GM18870 (cell line): ENCODE data around the gene CNGA1.

Experiments
- ATAC-seq: cut with Tn5 transposase; IDR thresholded peaks from one replicate; pipeline ENCODE4 v1.9.1; 2021; ENCODE audit warnings: moderate library complexity; ENCODE audit not compliant: unreplicated experiment

Gene CNGA1

DNA sequence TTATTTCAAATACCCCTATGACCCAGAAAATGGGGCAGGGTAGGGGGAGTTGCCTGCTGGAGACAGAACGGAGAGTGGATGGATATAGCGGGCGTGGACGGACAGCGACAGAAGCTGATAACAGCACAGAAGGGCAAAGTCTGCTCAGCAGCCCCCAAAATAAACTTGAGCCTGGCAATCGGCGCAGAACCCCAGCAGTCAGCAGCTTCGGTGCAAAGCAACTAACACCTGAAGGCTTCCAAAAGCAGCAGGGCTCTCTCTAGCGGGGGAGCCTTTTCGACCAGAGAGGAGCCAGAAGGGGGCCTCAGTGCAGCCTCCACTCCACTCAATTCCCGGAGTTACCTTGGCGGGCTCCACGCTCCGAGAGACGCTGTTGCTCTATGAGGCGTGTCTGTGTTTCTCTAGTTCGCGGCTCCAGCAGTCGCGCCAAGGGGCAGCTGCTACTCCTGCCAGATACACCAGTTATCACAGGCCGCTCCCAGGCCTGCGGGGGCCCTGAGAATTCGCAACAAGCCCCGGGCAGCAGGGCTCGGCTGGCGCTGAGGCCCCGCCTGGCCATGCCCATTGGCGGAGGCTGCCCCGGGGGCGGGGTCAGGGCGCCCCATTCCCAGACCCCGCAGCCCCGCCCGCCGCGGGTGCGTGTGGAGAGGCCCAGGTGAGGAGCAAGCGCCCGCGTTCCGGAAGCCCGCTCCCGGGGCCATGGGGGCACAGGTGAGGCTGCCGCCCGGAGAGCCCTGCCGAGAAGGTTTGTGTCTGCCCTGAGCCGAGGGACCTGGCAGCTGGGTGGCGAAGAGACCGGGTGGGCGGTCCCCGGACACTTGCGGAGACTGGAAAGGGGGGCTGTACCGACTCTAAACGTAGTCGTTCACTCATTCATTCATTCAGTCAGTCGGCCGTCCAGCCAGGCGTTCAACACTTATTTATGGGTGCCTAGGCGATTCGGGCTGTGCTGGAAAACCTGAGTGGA, at the start of gene CNGA1, which contains the start of gene NIPAL1:
Gene CNGA1 (minus strand): TSS at position 541 of the 967 bp plus-strand sequence. CDS start 63,992 bp downstream, outside the sequence.
Gene NIPAL1 (plus strand): TSS at position 632 of the 967 bp plus-strand sequence. CDS start 68 bp downstream, at position 700.
- ATAC-seq: peak; percentile 66

DNA sequence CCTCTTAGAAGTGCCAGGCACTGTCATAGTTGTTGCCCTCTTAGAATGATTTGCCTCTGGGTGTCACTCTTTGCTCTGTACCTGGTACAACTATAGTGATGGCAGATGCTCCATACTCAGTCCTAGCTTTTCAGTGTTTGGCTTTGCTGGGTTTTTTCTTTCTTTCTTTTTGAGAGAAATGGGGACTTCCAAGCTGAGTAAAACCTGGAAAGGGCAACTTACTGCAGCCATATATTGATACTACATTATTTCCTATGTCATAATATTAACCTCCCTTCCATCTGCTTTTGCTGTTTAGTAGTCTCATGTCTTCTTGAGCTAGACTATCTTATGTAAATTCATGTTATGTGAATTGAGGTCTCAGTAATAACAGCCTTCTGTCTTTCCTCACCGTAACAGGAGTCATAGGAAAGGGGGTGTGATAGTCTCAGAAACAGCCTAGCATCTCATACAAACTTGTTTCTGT, 49.1 kb upstream of the CNGA1 start:
- ATAC-seq: peak; percentile 89

DNA sequence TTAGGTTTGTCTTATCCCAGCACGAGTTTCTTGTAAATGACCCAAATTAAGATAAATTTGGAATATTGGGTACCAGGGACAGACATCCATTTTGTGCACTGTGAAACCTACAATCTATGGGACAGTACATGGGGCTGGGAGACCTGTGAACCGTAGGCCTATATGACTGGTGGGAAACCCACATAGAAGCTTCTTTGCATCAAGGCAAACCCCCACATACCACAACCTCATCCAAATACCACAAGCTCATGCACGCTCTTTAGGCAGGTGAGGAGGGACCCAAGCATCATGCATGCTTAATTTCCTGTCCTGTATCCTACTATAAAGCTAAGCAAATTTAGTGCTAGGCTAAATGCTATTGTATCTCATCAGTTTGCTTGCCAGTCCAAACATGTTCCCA, 47.9 kb upstream of the CNGA1 start:
- peak; percentile 30 for ATAC-seq

DNA sequence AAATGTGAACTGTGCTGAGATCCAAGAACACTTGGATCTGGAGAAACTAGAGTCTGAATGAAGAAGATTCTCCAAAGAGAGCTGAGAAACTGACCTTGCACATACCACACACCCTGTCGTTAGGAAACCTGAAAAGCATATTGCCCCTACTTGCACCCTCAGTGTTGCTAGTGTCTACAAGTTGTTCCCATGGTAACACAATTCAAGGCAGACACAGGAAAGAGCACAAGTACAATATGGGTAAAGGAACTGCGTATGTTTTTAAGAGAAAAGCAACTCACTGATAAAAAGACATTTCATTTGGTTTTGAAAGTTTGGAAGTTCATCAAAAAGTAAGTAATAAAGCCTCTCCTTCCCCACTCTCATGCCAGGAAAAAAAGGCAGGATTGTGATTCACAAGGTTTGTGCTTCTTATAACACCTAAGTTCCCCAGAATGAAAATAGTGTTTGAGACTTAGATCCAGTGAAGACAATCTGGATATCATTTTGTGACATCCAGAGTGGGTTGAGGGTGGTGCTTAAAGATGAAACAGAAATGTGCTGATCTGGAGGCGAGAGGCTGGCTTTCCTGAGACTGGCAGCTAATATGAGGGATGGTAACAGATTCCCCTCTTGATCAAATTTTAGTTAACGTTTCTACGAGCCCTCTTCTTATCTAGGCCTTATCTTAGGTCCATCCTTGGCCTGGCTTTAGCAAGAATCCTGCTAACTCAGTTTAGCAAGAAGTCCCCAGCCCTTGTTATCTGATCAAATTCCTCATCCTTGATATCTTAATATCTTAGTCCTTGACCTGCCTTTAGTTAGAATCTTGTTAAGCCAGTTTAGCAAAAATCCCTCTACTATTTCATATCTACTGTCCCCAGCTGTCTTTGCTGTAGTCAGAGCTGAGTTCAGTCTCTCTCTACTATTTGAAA, 42.4 kb upstream of the CNGA1 start:
- no peak for ATAC-seq

DNA sequence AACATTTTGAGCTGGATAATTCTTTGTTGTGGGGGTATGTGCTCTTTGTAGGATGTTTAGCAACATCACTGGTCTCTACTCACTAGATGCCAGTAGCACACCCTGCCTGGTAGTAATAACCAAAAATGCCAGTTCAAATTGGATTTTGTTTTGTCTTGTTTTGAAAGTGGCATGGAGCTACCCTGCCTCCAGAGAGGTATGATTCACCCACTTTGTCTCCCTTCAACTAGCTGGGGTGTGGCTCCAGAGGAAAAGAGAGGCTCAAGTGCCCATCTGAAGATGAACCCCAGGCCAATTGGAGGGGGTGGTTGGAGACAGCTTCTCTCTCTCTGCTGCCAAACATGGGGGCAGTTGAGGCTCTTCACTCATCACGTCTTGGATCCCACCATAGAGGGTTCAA, 34.6 kb upstream of the CNGA1 start:
- no peak for ATAC-seq

DNA sequence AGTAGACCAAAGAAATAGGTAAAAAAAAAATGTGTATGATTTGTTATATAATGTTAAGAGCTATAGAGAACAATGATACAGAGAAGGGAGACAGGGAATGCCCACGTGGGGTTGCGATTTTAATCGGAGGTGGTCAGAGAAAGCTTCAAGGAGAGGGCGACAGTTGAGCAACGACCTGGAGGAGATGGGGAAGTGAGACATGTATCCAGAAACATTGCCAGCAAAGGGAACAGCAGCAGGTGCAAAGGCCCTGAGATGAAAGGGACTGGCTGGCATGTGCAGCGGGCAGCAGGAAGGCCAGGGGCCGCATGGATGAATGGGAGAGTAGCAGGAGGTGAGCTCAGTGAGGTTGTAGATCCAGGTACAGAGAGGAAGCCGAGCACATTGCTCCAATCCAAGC, 33.0 kb upstream of the CNGA1 start:
- ATAC-seq: no peak

DNA sequence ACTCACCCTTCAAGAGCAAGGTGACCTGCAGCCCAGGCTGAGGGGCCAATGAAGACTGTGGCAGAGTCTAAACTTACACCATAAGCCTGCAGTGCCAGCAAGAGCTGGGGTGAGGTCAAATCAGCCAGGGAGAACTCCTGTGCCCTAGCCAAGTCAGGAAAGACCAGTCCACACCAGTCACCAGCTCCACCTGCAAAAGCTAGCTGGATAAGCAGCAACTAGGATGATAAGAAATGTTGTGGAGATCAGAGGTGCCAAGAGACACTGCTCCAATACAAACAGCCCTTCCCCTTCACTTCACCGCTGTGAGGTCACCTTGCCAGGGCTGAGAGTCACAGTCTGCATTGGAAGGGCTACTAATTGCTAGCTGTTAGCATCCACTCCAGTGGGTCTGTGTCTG, 31.4 kb upstream of the CNGA1 start:
- ATAC-seq: no peak

DNA sequence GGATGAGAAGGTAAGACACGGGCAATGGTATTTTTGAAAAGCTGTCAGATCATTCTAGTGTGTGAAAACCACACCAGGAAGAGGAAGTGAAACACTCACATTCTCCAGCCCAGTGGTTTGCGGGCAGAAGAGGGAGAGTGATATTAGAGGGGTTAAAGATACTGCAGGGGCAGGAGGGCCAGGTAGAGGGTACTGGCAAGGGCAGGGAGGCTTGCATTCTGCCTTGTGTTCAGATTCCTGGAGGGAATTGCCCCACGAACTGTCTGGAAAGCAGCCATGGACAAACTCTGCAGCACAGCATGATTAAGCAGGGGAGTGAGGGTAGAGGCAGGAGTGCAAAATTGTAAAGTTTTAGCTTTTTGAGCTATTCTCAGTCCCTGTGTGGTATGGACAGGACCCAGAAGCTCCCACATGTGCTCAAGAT, 31.0 kb upstream of the CNGA1 start:
- ATAC-seq: peak; percentile 98

DNA sequence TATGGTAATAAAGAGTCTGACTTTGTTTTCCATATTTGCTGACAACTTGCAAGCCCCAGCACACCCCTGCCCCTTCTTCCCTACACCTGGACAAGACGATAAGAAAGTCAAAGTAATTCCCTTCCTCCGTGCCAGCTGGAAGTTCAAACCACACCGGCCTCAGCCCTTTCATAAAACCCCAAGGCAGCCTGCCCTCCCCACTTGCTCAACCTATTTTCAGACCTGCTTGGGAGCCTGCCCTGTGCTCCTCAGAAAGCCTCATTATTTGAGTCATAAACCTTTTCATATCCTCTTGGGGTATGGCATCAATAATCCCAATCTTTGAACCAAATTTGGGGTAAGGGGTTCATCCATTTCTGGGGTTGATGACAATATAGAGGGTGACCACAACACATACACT, 29.6 kb upstream of the CNGA1 start:
- no peak for ATAC-seq

DNA sequence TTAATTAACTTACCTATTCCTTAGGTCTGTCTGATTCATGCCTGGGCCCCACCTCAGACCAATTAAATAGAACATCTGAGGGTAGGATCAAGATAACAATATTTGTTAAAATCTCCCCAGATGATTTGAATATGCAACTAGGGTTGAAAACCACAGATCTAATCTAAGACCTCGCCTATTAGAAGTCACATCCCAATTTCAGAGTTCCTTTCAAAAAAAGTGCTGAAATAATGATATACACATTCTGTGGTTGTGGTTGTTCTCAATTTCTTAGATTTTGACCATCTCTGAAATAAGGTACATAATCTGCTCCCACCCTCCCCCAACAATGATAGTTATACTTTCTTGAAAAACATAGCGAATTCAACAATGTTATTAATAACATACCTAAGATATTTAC, 27.8 kb upstream of the CNGA1 start:
- no peak for ATAC-seq

DNA sequence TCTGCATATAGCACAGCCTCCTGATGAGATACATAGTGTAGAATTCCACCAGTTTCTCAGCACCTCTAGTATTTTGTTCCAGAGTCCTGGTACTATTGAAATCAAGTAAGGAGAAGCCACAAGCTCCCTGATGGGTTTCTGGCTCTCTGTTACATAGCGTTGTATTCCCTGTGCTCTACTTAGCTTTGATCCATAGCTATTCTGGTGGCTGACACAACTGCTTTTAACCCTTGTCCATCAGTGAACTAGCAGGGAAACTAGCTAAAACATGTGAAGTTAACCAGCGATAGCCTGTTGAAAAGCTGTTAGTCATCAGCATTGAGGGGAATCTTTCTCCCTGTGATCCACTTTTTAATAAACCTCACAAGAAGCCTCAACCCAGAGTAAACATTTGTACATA, 27.0 kb upstream of the CNGA1 start:
- ATAC-seq: no peak

DNA sequence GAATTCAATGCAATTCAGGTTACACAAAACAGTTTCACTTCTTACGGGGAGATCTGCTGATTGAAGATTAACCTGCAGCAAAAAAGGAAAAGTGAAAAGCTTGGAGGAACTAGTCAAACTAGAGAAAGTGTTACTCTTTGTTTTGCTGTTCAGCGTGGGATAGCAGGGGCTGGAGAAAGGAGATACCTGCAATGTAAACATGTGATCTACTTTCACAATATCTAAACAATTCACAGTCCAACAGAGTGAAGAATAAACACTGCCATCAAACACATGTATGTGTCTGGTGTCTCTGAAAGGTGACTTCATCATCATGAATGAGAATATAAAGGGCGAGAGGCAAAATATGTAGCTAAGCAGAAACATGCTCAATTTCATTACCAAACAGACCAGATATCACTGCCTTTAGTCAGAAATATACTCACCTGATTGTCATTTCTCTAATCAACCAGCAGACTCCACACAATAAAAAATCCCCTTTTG, 26.5 kb upstream of the CNGA1 start:
- peak; percentile 32 for ATAC-seq

DNA sequence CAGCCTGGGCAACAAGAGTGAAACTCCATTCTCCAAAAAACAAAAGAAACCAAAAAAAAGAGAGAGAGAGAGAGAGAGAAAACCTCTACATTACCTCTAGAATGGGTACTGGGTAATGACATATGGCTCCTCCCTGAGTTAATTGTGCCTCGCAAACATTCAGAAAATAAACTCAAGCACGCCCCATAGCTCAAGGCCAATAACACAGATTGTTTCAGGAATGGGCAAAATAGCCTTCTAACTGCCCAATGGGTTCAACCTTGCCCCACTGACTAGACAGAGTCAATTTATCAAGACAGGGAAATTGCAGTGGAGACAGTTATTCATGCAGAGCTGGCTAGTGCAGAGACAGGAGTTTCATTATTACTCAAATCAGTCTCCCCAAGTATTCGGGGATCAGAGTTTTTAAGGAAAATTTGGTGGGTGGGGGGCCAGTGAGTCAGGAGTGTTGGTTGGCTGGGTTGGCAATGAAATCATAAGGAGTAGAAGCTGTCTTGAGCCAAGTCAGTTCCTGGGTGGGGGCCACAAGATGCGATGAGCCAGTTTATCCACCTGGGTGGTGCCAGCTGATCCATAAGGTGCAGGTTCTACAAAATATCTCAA, 25.2 kb upstream of the CNGA1 start:
- ATAC-seq: no peak

DNA sequence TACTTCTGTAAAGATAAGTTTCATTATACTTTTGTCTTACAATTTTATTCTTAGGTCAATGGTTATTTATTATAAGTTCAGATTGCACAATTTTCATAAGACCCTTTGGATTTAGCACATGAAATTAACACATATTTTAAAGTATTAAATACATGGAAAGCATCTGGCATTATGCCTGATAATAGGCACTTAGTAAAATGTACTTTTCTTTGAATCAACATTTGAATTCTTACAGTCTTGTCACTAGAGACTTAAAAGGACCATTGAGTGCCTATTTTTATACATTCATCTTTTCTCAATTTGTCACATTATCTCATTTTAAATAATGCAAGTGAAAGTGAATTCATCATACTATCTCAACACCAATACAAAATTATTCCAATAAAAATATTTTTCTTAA, 23.1 kb upstream of the CNGA1 start:
- ATAC-seq: no peak

DNA sequence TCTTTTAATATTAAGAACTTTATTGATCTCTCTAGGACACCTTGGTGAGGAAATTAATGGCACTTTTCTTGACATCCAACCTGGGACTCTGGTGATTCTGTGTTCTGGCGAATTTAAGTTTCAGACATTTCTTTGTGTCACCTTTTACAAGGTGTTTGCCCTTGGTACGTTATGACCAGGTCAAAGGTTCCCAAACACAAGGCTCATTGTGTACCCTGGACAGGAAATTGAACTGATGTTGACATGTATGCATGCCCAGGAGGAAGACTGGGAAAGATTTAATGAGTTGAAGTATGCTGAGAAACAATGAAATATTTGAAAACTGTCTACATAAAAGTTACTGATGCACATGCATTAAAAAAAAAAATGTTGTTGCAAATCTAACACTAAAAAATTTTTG, 22.2 kb upstream of the CNGA1 start:
- ATAC-seq: no peak

DNA sequence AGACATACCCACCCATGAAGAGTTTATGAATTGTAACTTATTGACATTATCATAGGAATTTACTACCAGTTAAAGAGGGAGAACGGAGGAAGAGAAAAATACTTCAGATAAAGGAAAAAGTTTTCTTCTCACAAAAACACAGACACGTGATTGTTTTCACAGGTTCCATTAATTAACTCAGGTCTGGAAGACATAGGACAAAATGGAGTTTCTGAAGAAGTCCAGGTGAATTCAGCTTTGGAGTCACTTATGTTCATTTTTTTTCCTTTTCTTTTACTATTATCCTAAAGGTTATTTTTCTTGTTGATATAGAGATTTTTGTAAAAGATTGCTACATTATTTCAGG, 20.6 kb upstream of the CNGA1 start:
- ATAC-seq: no peak

DNA sequence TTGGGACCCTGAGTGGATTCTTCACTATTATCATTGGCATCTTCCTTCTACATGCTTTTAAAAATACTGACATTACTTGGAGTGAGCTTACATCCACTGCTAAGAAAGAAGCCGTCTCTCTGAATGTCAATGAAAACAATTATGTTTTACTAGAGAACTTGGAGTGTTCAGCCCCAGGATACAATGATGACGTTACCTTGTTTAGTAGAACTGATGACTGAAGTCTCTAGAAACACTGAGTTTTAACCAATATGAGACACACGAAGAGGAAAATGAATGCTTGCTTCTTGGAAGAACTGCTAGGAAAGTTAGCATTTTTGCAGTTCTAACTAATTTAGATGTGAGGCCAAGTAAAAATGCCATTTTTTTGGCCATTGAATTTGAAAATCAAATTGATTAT, 19.5 kb upstream of the CNGA1 start:
- ATAC-seq: no peak

DNA sequence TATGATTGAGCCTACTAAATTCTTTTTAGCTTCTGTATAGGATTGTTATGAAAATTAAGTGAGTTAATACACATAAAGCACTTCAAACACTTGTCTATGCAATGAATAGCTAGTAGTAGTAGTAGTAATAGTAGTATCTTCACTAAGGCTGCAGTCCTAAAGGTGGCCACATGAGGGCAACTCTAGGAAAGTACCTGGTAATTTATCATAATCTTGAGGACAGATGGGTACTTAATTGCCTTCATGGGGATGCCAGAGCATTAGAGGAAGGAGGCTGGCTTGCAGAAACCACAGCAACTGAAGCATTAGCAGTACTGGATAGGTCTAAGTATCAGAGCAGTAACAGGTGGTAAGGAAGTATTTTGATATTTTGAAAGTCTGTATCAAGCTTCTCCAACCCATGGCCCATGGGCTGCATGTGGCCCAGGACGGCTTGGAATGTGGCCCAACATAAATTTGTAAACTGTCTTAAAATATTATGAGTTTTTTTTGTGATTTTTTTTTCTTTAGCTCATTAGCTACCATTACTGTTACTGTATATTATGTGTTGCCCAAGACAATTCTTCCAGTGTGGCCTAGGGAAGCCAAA, 17.4 kb upstream of the CNGA1 start:
- ATAC-seq: peak; percentile 50

DNA sequence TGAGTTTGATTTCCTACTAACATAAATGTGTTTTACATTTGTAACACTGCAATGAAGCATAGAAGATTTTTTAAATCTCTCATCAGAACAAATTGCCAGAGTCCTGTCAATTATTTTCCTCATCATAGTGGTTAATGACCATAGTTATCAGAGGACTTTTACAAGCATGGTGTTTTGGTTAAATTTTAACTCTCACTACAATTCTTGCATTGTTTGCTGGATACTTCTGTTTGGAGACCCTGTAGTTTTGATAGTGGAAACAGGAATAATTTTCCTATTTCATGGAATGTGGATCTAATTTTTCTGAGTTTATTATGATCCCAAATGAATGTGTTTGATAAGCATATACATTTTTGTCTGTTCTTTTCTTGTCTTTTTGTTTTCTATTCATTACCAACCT, 16.9 kb upstream of the CNGA1 start:
- no peak for ATAC-seq

DNA sequence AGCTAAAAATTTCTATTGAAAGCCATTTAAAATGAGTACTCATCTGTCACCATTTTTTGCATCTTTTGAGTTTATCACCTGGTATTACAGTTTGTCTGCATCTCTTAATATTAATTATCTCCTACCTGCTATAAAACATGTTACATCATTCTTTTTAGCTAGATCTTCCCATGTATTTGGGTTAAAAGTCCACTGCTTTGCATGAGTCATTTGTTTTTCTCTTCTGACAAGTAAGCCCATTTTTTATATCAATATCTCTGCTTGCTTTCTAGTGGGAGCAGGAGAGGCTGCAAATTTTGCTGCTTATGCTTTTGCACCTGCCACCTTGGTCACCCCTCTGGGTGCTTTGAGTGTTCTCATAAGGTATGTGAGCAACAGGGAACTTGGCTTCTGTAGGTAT, 16.2 kb upstream of the CNGA1 start:
- no peak for ATAC-seq
